ENCODE results near the gene CFAP157.

The CFAP157 gene

GRCh38 chr9:127706836-127707241, at the start of gene CFAP157:
Gene CFAP157 (plus strand): TSS chr9:127706988. CDS start chr9:127707032, 44 bp downstream.
- Histone ChIP-seq H3K4me3 (ENCODE audit: low read length) (no peak within 1 kb of the TSS), H3K4me1 (ENCODE audit: insufficient read depth, low read length) (peaks cover 17% of the 10 kb centered on the region)

GRCh38 chr9:127658428-127658827, 48.4 kb upstream of the CFAP157 start:
- no peaks in the 10 kb centered on the region for H3K9me3 ChIP-seq (ENCODE audit: low read length)
- H3K36me3 ChIP-seq (ENCODE audit: insufficient read depth, low read length): peaks cover 30% of the 10 kb centered on the region
- H3K4me3 ChIP-seq (ENCODE audit: low read length): no peak overlapping the region
- H2AFZ ChIP-seq (ENCODE audit: low read depth, low read length): no peak overlapping the region
- peaks cover 14% of the 10 kb centered on the region for H3K4me1 ChIP-seq (ENCODE audit: insufficient read depth, low read length)
- H3K27me3 ChIP-seq (ENCODE audit: insufficient read depth, low read length): no peaks in the 10 kb centered on the region

More at GRCh38 chr9:127706836-127707241, at the start of gene CFAP157:
- H2AFZ ChIP-seq (ENCODE audit: low read depth, low read length): no peak within 1 kb of the TSS
- no peaks in the 10 kb centered on the region for H3K36me3 ChIP-seq (ENCODE audit: insufficient read depth, low read length)
- H3K9me3 ChIP-seq (ENCODE audit: low read length): no peaks in the 10 kb centered on the region
- H3K27me3 ChIP-seq (ENCODE audit: insufficient read depth, low read length): no peaks in the 10 kb centered on the region

- H3K9me3 ChIP-seq (ENCODE audit: low read length): no peaks in the 10 kb centered on the region
- H3K36me3 ChIP-seq (ENCODE audit: insufficient read depth, low read length): peaks cover 31% of the 10 kb centered on the region
- H3K27me3 ChIP-seq (ENCODE audit: insufficient read depth, low read length): no peaks in the 10 kb centered on the region
- no peak overlapping the region for H2AFZ ChIP-seq (ENCODE audit: low read depth, low read length)
- no peak overlapping the region for H3K4me3 ChIP-seq (ENCODE audit: low read length)
- H3K4me1 ChIP-seq (ENCODE audit: insufficient read depth, low read length): peaks cover 17% of the 10 kb centered on the region
These were observed 45.7 kb upstream of the CFAP157 start for GRCh38 chr9:127660886-127661741.

- H3K4me1 ChIP-seq (ENCODE audit: insufficient read depth, low read length): peaks cover 17% of the 10 kb centered on the region
- no peak overlapping the region for H3K4me3 ChIP-seq (ENCODE audit: low read length)
- H3K27me3 ChIP-seq (ENCODE audit: insufficient read depth, low read length): no peaks in the 10 kb centered on the region
- H2AFZ ChIP-seq (ENCODE audit: low read depth, low read length): no peak overlapping the region
- H3K9me3 ChIP-seq (ENCODE audit: low read length): no peaks in the 10 kb centered on the region
- peaks cover 33% of the 10 kb centered on the region for H3K36me3 ChIP-seq (ENCODE audit: insufficient read depth, low read length)
These were observed 44.2 kb upstream of the CFAP157 start for GRCh38 chr9:127662617-127663016.

- H3K27me3 ChIP-seq (ENCODE audit: insufficient read depth, low read length): no peaks in the 10 kb centered on the region
- H3K4me3 ChIP-seq (ENCODE audit: low read length): no peak overlapping the region
- H3K4me1 ChIP-seq (ENCODE audit: insufficient read depth, low read length): peaks cover 17% of the 10 kb centered on the region
- H3K9me3 ChIP-seq (ENCODE audit: low read length): no peaks in the 10 kb centered on the region
- peaks cover 39% of the 10 kb centered on the region for H3K36me3 ChIP-seq (ENCODE audit: insufficient read depth, low read length)
- no peak overlapping the region for H2AFZ ChIP-seq (ENCODE audit: low read depth, low read length)
These were observed 42.5 kb upstream of the CFAP157 start for GRCh38 chr9:127664324-127664677.

- peaks cover 16% of the 10 kb centered on the region for H3K4me1 ChIP-seq (ENCODE audit: insufficient read depth, low read length)
- H3K36me3 ChIP-seq (ENCODE audit: insufficient read depth, low read length): peaks cover 39% of the 10 kb centered on the region
- H3K4me3 ChIP-seq (ENCODE audit: low read length): no peak overlapping the region
- H3K9me3 ChIP-seq (ENCODE audit: low read length): no peaks in the 10 kb centered on the region
- no peaks in the 10 kb centered on the region for H3K27me3 ChIP-seq (ENCODE audit: insufficient read depth, low read length)
- no peak overlapping the region for H2AFZ ChIP-seq (ENCODE audit: low read depth, low read length)
These were observed 41.9 kb upstream of the CFAP157 start for GRCh38 chr9:127664678-127665507.

- H3K9me3 ChIP-seq (ENCODE audit: low read length): no peaks in the 10 kb centered on the region
- no peak overlapping the region for H2AFZ ChIP-seq (ENCODE audit: low read depth, low read length)
- no peaks in the 10 kb centered on the region for H3K27me3 ChIP-seq (ENCODE audit: insufficient read depth, low read length)
- H3K36me3 ChIP-seq (ENCODE audit: insufficient read depth, low read length): peaks cover 50% of the 10 kb centered on the region
- no peak overlapping the region for H3K4me3 ChIP-seq (ENCODE audit: low read length)
- peaks cover 2% of the 10 kb centered on the region for H3K4me1 ChIP-seq (ENCODE audit: insufficient read depth, low read length)
These were observed 39.5 kb upstream of the CFAP157 start for GRCh38 chr9:127667127-127667844.

GRCh38 chr9:127667906-127668305, 38.9 kb upstream of the CFAP157 start:
- H3K36me3 ChIP-seq (ENCODE audit: insufficient read depth, low read length): peaks cover 50% of the 10 kb centered on the region
- no peak overlapping the region for H2AFZ ChIP-seq (ENCODE audit: low read depth, low read length)
- no peaks in the 10 kb centered on the region for H3K27me3 ChIP-seq (ENCODE audit: insufficient read depth, low read length)
- peaks cover 2% of the 10 kb centered on the region for H3K4me1 ChIP-seq (ENCODE audit: insufficient read depth, low read length)
- no peaks in the 10 kb centered on the region for H3K9me3 ChIP-seq (ENCODE audit: low read length)
- no peak overlapping the region for H3K4me3 ChIP-seq (ENCODE audit: low read length)

GRCh38 chr9:127673234-127673633, 33.6 kb upstream of the CFAP157 start:
- H3K4me1 ChIP-seq (ENCODE audit: insufficient read depth, low read length): no peaks in the 10 kb centered on the region
- no peaks in the 10 kb centered on the region for H3K27me3 ChIP-seq (ENCODE audit: insufficient read depth, low read length)
- H3K9me3 ChIP-seq (ENCODE audit: low read length): no peaks in the 10 kb centered on the region
- no peak overlapping the region for H3K4me3 ChIP-seq (ENCODE audit: low read length)
- peaks cover 41% of the 10 kb centered on the region for H3K36me3 ChIP-seq (ENCODE audit: insufficient read depth, low read length)
- no peak overlapping the region for H2AFZ ChIP-seq (ENCODE audit: low read depth, low read length)

GRCh38 chr9:127676638-127677037, 30.1 kb upstream of the CFAP157 start:
- Histone ChIP-seq H3K4me1 (ENCODE audit: insufficient read depth, low read length) (no peaks in the 10 kb centered on the region), H3K27me3 (ENCODE audit: insufficient read depth, low read length) (no peaks in the 10 kb centered on the region), H2AFZ (ENCODE audit: low read depth, low read length) (no peak overlapping the region), H3K9me3 (ENCODE audit: low read length) (no peaks in the 10 kb centered on the region), H3K4me3 (ENCODE audit: low read length) (no peak overlapping the region), H3K36me3 (ENCODE audit: insufficient read depth, low read length) (peaks cover 53% of the 10 kb centered on the region)

GRCh38 chr9:127679506-127679905, 27.3 kb upstream of the CFAP157 start:
- peaks cover 62% of the 10 kb centered on the region for H3K36me3 ChIP-seq (ENCODE audit: insufficient read depth, low read length)
- H3K9me3 ChIP-seq (ENCODE audit: low read length): no peaks in the 10 kb centered on the region
- no peak overlapping the region for H3K4me3 ChIP-seq (ENCODE audit: low read length)
- no peaks in the 10 kb centered on the region for H3K27me3 ChIP-seq (ENCODE audit: insufficient read depth, low read length)
- H3K4me1 ChIP-seq (ENCODE audit: insufficient read depth, low read length): no peaks in the 10 kb centered on the region
- H2AFZ ChIP-seq (ENCODE audit: low read depth, low read length): no peak overlapping the region

- Histone ChIP-seq H2AFZ (ENCODE audit: low read depth, low read length) (no peak overlapping the region), H3K9me3 (ENCODE audit: low read length) (no peaks in the 10 kb centered on the region), H3K4me1 (ENCODE audit: insufficient read depth, low read length) (no peaks in the 10 kb centered on the region), H3K36me3 (ENCODE audit: insufficient read depth, low read length) (peaks cover 61% of the 10 kb centered on the region), H3K4me3 (ENCODE audit: low read length) (no peak overlapping the region), H3K27me3 (ENCODE audit: insufficient read depth, low read length) (no peaks in the 10 kb centered on the region)
These were observed 26.6 kb upstream of the CFAP157 start for GRCh38 chr9:127680226-127680625.

- Histone ChIP-seq H3K36me3 (ENCODE audit: insufficient read depth, low read length) (peaks cover 61% of the 10 kb centered on the region), H3K4me3 (ENCODE audit: low read length) (no peak overlapping the region), H3K4me1 (ENCODE audit: insufficient read depth, low read length) (no peaks in the 10 kb centered on the region), H3K27me3 (ENCODE audit: insufficient read depth, low read length) (no peaks in the 10 kb centered on the region), H2AFZ (ENCODE audit: low read depth, low read length) (no peak overlapping the region), H3K9me3 (ENCODE audit: low read length) (no peaks in the 10 kb centered on the region)
These were observed 25.9 kb upstream of the CFAP157 start for GRCh38 chr9:127680846-127681245.
